ENCODE measurements around the gene TLCD3A. TPM values are rescaled to one million over a fixed set of nuclear protein-coding genes. Genes with fewer than 3 reads are reported as not detected.
"Not testable (repeated sequence)": the region's sequence is repeated elsewhere in the genome, so short reads cannot be mapped to it uniquely, and the experiment has no call there.

Gene TLCD3A
- total RNA-seq, 3 donors from 2014 or later (not counting 1 experiment from before 2014, with no cell fraction given): 0.75 to 3.1 (median 1.8) TPM

GRCh38 chr17:746181-746580 lies 13.8 kb downstream of the TLCD3A start:
- H3K9me3 ChIP-seq (ENCODE audit: control insufficient read depth, insufficient read depth, low read length): no peaks in the 10 kb centered on the region
- Mint-ChIP-seq H3K4me3 (no peak overlapping the region), H3K27me3 (ENCODE audit: low read depth in 2 of 2) (no peaks in the 10 kb centered on the region), H3K36me3 (no peaks in the 10 kb centered on the region), H3K4me1 (peaks cover 18 to 27% of the 10 kb centered on the region in 2 donors), H3K27ac (no peak overlapping the region), H3K9me3 (no peaks in the 10 kb centered on the region)
- DNase-seq (no peak), ATAC-seq (no peak)
- H3K27me3 ChIP-seq (ENCODE audit: control insufficient read depth, insufficient read depth, low read length): no peaks in the 10 kb centered on the region
- TF ChIP-seq, protein P1, sequence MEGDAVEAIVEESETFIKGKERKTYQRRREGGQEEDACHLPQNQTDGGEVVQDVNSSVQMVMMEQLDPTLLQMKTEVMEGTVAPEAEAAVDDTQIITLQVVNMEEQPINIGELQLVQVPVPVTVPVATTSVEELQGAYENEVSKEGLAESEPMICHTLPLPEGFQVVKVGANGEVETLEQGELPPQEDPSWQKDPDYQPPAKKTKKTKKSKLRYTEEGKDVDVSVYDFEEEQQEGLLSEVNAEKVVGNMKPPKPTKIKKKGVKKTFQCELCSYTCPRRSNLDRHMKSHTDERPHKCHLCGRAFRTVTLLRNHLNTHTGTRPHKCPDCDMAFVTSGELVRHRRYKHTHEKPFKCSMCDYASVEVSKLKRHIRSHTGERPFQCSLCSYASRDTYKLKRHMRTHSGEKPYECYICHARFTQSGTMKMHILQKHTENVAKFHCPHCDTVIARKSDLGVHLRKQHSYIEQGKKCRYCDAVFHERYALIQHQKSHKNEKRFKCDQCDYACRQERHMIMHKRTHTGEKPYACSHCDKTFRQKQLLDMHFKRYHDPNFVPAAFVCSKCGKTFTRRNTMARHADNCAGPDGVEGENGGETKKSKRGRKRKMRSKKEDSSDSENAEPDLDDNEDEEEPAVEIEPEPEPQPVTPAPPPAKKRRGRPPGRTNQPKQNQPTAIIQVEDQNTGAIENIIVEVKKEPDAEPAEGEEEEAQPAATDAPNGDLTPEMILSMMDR (IDR thresholded peaks at IDR 0.05): no peak
- H3K36me3 ChIP-seq (ENCODE audit: control insufficient read depth, insufficient read depth, low read length): peaks cover 32% of the 10 kb centered on the region
- WGBS (ENCODE audit: insufficient coverage): 92% methylated on average over 9 of the region's 9 CpGs
- no peak overlapping the region for H3K4me3 ChIP-seq (ENCODE audit: low read length)
- intact Hi-C loops (cut with micrococcal nuclease): no loop called here
- peaks cover 8% of the 10 kb centered on the region for H3K4me1 ChIP-seq (ENCODE audit: control insufficient read depth, insufficient read depth, low read length)
- no peak overlapping the region for H3K27ac ChIP-seq (ENCODE audit: low read length)

DNA sequence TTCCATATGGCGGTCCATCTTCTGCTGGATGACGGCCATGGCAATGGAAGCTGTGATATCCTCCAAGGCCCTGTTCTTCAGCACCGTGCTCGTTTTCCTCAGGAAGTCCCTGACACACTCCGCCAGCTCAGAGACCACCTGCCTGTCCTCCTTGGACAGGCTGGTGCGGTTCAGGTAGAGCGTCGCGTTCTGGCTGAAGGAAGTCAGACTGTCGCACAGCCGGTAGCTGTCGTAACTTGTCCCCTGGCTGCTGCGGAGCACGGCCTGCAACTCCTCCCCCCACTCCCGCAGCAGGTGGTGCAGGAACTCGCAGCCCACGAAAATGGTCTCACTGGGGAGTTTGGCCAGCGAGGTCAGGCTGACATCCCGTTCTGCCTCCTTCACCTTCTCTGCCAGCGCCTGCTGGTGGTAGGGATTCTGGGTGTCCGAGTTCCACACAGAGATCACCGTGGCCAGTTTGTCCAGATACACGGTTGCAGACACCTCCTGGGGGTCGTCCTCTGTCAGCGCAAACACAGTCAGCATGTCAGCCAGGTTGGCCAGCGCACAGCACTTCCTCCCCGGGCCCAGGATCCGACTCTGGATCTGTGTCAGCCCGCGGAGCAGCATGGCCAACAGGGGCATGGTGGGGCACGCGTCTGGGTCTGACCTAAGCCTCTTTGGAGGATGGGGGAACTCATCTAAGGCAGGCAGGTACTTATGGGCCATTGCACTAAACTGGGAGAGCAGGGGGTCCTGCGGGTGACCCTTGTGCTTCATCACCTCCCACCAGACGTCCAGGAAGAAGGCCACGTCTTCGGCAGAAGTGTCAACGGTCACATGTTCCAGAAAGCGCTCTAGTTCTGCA lies 14.6 kb downstream of the TLCD3A start:
- 97% methylated on average over 38 of the region's 38 CpGs for WGBS (ENCODE audit: insufficient coverage)
- no peak overlapping the region for H3K27ac ChIP-seq (ENCODE audit: low read length)
- peaks cover 32% of the 10 kb centered on the region for H3K36me3 ChIP-seq (ENCODE audit: control insufficient read depth, insufficient read depth, low read length)

DNA sequence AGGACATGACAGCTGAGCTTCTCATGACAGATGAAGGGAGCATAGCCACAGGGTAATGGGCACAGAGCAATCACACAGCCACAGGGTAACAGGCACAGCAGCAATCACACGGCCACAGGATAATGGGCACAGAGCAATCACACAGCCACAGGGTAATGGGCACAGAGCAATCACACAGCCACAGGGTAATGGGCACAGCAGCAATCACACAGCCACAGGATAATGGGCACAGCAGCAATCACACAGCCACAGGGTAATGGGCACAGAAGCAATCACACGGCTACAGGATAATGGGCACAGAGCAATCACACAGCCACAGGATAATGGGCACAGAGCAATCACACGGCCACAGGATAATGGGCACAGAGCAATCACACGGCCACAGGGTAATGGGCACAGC lies 16.2 kb downstream of the TLCD3A start:
- Mint-ChIP-seq H3K4me1 (peaks cover 23 to 42% of the 10 kb centered on the region in 2 donors), H3K27ac (peak overlapping the region in 1 of 2 donors; percentile 11)
- H3K36me3 Mint-ChIP-seq; H3K9me3 ChIP-seq (ENCODE audit: control insufficient read depth, insufficient read depth, low read length); H3K4me3 ChIP-seq (ENCODE audit: low read length); intact Hi-C loops (cut with micrococcal nuclease); H3K4me3 Mint-ChIP-seq; H3K27me3 ChIP-seq (ENCODE audit: control insufficient read depth, insufficient read depth, low read length); ATAC-seq; H3K27me3 Mint-ChIP-seq (ENCODE audit: low read depth in 2 of 2); H3K9me3 Mint-ChIP-seq; DNase-seq; H3K27ac ChIP-seq (ENCODE audit: low read length): not testable (repeated sequence)
- WGBS (ENCODE audit: insufficient coverage): 100% methylated on average over 4 of the region's 4 CpGs
- H3K4me1 ChIP-seq (ENCODE audit: control insufficient read depth, insufficient read depth, low read length): peaks cover 19% of the 10 kb centered on the region
- peaks cover 30% of the 10 kb centered on the region for H3K36me3 ChIP-seq (ENCODE audit: control insufficient read depth, insufficient read depth, low read length)

More for the DNA sequence above, 14.6 kb downstream of the TLCD3A start:
- Mint-ChIP-seq H3K36me3 (no peaks in the 10 kb centered on the region), H3K27ac (no peak overlapping the region), H3K4me1 (peaks cover 23 to 32% of the 10 kb centered on the region in 2 donors), H3K4me3 (no peak overlapping the region), H3K9me3 (no peaks in the 10 kb centered on the region), H3K27me3 (ENCODE audit: low read depth in 2 of 2) (no peaks in the 10 kb centered on the region)
- Histone ChIP-seq H3K4me3 (ENCODE audit: low read length) (no peak overlapping the region), H3K9me3 (ENCODE audit: control insufficient read depth, insufficient read depth, low read length) (no peaks in the 10 kb centered on the region), H3K27me3 (ENCODE audit: control insufficient read depth, insufficient read depth, low read length) (no peaks in the 10 kb centered on the region), H3K4me1 (ENCODE audit: control insufficient read depth, insufficient read depth, low read length) (peaks cover 12% of the 10 kb centered on the region)
- intact Hi-C loops (cut with micrococcal nuclease): no loop called here
- TF ChIP-seq, protein P1 (IDR thresholded peaks at IDR 0.05): no peak
- DNase-seq: no peak
- ATAC-seq: no peak

GRCh38 chr17:749359-749758 lies 17.0 kb downstream of the TLCD3A start:
- ATAC-seq; intact Hi-C loops (cut with micrococcal nuclease); H3K9me3 ChIP-seq (ENCODE audit: control insufficient read depth, insufficient read depth, low read length); H3K27ac Mint-ChIP-seq; H3K4me3 ChIP-seq (ENCODE audit: low read length); H3K27me3 Mint-ChIP-seq (ENCODE audit: low read depth in 2 of 2); H3K4me3 Mint-ChIP-seq; DNase-seq; H3K27me3 ChIP-seq (ENCODE audit: control insufficient read depth, insufficient read depth, low read length); H3K9me3 Mint-ChIP-seq; H3K27ac ChIP-seq (ENCODE audit: low read length); H3K36me3 Mint-ChIP-seq: not testable (repeated sequence)
- Histone ChIP-seq H3K4me1 (ENCODE audit: control insufficient read depth, insufficient read depth, low read length) (peaks cover 19% of the 10 kb centered on the region), H3K36me3 (ENCODE audit: control insufficient read depth, insufficient read depth, low read length) (peaks cover 26% of the 10 kb centered on the region)
- peaks cover 23 to 42% of the 10 kb centered on the region in 2 donors for H3K4me1 Mint-ChIP-seq
- WGBS (ENCODE audit: insufficient coverage): 91% methylated on average over 6 of the region's 7 CpGs

Measured in natural killer cell (primary cell).